NCI-H345 treated with DMSO at 0.1 percent for 48 hours (cell line): ENCODE results near the gene SYP.
A peak's percentile ranks its signal among the peaks of the same experiment; 100 is the strongest.
"Not testable (repeated sequence)": the region's sequence is repeated elsewhere in the genome, so short reads cannot be mapped to it uniquely, and the experiment has no call there.

Experiments used
- DNase-seq: peaks from one replicate; lab custom pipeline; 2025; ENCODE audit not compliant: unreplicated experiment; lab: John Stamatoyannopoulos, UW

SYP gene

GRCh38 chrX:49171752-49172279 lies 28.2 kb downstream of the SYP start, which contains the start of gene PLP2:
Gene PLP2 (plus strand): TSS chrX:49171898. CDS start chrX:49172001, 103 bp downstream.
- DNase-seq: peak; percentile 23

DNA sequence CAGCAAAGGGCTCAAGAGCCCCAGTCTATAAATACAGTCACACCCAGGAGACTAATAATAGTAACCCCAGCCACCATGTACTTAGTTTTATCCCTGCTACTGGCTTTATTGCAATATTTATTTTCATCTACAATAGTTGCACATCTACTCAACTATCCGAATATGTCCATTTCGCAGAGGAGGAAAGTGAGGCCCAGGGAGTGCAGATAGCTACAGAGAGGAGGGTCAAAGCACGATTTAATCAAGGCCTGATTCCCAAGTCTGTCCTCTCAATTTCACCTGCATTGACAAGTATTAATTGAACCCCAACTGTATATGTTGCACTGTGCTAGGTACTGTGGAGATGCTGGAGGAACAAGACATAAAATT lies 32.3 kb downstream of the SYP start:
- DNase-seq: no peak

GRCh38 chrX:49166914-49167739 lies 32.9 kb downstream of the SYP start:
- DNase-seq: no peak

DNA sequence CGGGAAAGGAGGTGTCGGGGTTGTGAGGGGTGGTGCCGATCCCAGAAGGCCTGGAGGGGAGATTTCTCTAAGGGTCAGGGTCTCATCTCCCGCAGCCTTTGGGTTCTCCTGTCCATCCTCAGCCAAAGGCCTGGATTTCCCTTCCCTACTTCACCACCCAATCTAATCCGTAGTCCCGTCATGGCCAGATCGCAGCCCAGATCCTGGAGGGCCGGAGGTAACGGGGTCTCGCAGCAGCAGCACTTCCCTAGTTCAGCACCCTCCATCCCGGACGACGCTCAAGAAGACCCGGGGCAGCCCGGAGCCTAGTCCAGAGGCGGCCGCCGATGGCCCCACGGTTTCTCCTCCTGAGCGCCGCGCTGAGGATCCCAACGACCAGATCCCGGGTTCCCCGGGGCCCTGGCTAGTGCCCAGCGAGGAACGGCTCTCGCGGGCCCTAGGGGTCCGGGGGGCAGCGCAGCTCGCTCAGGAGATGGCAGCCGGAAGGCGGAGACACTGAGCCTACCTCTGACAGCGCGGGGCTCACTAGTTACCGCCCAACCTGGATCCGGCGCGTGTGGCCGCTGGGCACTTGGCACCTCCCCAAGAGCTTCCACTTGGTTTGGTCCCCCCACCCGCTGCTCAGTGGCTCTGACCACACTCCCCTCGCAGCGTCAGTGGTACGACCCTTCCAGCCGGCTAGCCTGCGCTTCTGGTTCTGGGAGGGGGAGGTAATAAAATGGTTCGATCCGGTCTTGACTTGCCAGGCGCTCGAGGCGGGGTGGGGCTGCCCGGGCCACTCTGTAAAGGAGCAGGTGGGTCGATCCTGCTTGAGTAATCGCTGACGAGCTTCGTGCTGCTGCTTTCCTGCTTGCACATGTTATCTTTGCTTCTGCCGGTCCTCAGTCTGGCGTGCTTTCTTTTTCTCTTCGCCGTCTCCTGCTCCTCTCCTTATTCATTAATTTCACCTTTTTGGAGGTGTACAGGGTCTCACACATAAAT lies 33.8 kb downstream of the SYP start:
- DNase-seq: no peak

GRCh38 chrX:49164589-49165360 lies 35.2 kb downstream of the SYP start:
- DNase-seq: no peak

DNA sequence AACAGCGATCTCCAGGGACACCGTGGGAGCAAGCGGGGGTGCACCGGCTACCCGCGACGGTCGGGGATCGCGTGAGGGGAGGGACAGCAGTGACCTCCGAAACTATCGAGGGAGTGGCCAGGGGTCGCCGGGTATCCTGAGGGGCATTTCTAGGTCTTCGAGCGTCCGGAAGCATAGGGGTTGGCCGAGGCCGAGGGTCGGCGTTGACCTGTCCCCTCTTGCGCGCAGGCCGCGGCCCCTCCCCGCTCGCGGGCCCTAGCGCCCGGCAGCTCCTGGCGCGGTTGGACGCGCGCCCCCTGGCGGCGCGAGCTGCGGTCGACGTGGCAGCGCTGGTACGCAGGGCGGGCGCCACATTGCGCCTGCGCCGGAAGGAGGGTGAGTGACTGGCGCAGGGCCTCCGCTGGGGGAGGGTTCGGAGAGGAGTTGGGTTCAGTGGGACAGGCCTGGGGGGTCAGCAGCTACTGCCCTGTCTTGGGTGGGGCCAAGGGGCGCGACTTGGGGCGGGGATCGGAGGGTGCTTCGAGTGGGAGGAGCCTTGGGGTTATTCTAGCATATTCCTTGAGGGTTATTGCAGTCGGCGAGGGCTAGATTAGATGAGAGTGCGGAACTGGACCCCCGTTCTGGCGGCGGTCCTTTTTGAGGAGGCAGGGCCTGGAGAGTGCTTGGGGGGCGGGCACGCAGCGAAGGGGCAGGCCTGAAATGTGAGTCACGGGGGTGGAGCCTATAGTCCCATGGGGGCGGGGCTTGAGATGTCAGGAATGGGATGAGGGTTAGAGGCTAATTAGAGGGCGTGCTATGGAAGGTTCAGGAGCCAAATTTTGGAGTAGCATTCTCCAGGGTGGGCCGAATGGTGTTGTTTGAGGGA lies 36.2 kb downstream of the SYP start:
- peak; percentile 43 for DNase-seq

GRCh38 chrX:49162620-49163019 lies 37.4 kb downstream of the SYP start, which contains the start of gene MAGIX:
Gene MAGIX (plus strand): TSS chrX:49162758. CDS start chrX:49162890, 132 bp downstream.
- no peak for DNase-seq

GRCh38 chrX:49161632-49162031 lies 38.4 kb downstream of the SYP start:
- no peak for DNase-seq

DNA sequence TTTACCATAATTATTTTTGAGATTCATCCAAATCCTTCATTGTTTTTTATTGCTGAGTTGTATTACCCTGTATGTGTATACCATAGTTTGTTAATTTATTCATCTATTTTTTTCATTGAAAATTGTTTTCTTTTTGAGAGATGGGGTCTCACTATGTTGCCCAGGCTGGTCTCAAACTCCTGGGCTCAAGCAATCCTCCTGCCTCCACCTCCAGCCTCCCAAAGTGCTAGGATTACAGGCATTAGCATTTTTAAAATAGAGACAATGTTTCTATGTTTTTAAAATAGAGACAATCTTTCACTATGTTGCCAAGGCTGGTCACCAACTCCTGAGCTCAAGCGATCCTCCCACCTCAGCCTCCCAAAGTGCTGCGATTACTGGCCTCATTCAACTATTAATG lies 39.1 kb downstream of the SYP start:
- DNase-seq: no peak

GRCh38 chrX:49157194-49157593 lies 42.8 kb downstream of the SYP start:
- DNase-seq: no peak

DNA sequence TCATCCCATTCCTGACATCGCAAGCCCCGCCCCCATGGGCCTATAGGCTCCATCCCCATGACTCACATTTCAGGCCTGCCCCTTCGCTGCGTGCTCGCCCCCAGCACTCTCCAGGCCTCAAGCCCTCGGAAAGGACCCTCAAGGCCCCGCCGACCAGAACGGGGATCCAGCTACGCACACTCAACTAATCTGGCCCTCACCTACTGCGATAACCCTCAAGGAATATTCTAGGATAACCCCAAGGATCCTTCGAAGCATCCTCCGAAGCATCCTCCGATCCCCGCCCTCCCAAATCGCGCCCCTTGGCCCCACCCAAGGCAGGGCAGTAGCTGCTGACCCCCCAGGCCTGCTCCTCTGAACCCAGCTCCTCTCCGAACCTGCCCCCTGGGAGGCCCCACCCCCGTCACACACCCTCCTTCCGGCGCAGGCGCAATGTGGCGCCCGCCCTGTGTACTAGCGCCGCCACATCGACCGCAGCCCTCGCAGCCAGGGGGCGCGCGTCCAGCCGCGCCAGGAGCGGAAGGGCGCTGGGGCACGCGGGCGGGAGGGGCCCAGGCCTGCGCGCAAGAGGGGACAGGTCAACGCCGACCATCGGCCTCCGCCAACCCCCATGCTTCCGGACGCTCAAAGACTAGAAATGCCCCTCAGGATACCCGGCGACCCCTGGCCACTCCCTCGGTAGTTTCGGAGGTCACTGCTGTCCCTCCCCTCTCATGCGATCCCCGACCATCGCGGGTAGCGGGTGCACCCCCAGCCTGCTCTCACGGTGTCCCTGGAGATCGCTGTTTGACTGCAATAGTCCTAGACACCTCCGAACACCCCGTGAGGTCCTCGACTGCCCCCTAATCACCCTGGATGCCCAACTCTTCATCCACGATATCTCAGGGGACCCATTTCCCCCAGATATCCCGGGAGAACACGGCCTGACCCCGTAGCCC lies 43.8 kb downstream of the SYP start:
- peak; percentile 76 for DNase-seq

- DNase-seq: no peak
Observed at GRCh38 chrX:49155243-49155899, 44.6 kb downstream of the SYP start.

DNA sequence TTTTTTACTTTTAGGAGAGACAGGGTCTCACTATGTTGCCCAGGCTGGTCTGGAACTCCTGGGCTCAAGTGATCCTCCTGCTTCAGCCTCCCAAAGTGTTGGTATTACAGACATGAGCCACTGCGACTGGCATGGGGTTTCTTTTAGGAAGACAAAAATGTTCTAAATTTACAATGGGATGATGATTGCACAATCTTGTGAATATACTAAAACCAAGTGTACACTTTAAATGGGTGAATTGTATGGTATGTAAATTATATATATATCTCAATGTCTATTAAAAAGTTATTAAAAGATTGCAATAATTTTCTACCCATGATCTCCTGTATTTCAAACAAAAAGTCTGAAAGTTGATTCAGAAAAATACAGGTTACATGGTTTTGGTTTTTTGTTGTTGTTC lies 46.5 kb downstream of the SYP start:
- no peak for DNase-seq

GRCh38 chrX:49149291-49149690 lies 50.7 kb downstream of the SYP start:
- not testable (repeated sequence) for DNase-seq

DNA sequence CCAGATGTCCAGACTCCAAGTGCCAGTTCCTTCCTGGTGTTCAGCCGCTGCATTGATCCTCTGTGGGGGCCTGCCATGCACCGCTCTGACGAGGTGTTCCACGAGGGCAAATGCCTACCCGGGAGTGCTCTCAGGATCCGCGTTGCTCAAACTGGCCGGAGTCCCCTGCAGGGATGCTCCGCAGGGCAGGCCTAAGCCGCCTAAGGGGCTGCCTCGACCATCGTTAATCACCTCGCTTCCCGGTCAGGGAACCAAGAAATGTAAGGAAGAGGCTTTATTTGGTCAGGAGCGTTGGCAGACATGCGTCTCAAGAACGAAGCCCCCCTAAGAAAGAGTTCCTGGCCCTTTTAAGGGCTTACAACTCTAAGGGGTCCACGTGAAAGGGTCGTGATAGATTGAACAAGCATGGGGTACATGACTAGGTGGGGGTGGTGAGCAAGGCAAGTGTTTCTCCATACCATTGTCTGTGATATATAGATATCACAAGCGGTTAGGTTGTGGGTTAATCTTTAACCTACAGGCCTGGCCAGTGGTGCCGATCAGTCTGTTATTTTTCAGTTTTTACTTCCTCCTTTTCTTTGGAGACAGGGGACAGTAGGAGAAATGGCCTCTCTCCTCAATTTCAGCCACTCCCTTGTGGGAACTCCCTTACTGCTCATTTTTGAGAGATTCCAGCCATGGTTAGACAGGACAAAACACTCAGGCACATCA lies 51.4 kb downstream of the SYP start:
- not testable (repeated sequence) for DNase-seq

DNA sequence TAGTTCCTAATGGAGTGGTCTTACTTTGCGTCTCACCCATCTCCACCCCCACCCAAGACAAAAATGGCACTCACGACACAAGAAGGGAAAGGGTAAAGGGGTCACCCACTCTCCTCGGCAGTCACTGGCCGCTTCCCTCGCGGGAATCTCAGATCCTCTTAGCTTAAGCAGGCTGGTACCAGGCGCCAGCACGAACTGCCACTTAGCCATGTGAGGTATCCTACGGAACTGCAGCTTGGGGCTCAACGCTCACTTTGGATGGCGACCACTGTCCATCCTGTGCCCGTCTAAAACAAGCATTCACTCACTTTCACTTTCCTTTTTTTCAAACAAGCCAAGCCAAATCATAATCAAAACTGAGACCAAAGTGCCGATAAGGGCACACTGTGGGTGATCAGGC lies 52.1 kb downstream of the SYP start:
- no peak for DNase-seq

DNA sequence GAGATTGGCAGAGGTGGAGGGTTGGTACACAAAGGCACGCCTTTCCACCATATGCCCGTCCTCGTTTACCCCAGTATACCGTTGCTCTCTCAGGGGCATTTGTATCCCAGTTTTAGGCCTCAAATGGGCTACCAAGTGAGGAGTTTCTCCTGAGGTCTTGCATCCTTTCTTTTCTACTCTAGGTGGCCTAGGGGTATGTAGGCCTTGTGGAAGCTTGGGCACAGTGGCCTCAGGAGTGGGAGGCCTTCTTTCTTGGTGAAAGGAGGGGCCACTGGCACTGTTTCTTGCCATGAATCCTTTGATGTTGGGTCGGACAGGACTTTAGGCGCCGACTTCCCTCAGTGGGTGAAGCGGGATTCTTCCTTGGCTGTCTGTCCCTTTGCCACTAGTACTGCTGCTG lies 52.7 kb downstream of the SYP start:
- no peak for DNase-seq

DNA sequence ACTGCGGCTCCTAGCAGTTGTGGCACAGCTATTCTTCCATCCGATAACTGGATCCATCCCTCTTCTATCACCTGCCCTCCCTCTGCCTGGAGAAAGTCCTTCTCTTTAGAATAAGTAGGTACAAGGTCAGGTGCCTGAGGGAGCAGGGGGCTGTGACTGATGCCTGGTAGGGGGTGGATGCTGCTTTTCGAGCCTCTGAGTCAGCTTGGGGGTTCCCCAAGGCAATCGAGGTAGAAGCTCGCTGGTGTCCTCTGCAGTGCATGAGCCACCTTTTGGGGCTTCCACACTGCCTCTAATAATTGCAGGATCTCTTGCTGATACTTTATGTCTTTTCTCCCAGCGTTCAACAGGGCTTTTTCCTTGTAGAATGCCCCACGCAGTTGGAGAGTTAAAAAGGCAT lies 56.8 kb downstream of the SYP start:
- not testable (repeated sequence) for DNase-seq
